HepG2 (cell line): Measurements from ENCODE around the gene GRIK4. TPM values are rescaled to one million over a fixed set of nuclear protein-coding genes. Genes with fewer than 3 reads are reported as not detected.

Source experiments
- ATAC-seq: fragments of 200-7000 bp; cut with Tn5 transposase; 3 replicates; pipeline ENCODE4 v1.9.1; 2020; ENCODE audit warnings: mild to moderate bottlenecking, moderate library complexity
- BruUV-seq: library from RNA; stranded (reverse); fragments of 400-500 nt; replicated peaks from 2 replicates; lab custom pipeline; 2021; lab: Mats Ljungman, UMichigan
- CTCF ChIA-PET: fragments of 300-600 bp; formaldehyde crosslinking; extraction: SDS; loops from one replicate; lab custom pipeline; 2021; ENCODE audit warnings: low total read pairs, inconsistent platforms, low intra/inter-chr PET ratio; lab: Yijun Ruan, JAX
- POLR2A ChIA-PET: fragments of 350-600 bp; sonication (Branson Sonifier 250); formaldehyde crosslinking; loops from one replicate; lab custom pipeline; 2020; ENCODE audit warnings: antibody characterized with exemption, inconsistent platforms; lab: Yijun Ruan, JAX
- DNase-seq: peaks from one replicate; pipeline ENCODE4 v3.0.0-alpha.2; 2015; ENCODE audit warnings: low spot score
- FAIRE-seq: peaks from 3 replicates; lab custom pipeline; 2011; peaks lifted over from hg19 to GRCh38; lab: Jason Lieb, UNC
- H2AFZ ChIP-seq: one replicate; pipeline ENCODE4 v1.6.1; 2011; ENCODE audit warnings: low read length, inconsistent platforms
- H3K27ac ChIP-seq: fragments of 300-600 bp; 3 replicates; pipeline ENCODE4 v1.8.0; 2011; ENCODE audit warnings: mixed run types, mild to moderate bottlenecking, mixed read lengths, low read length, inconsistent platforms; ENCODE audit not compliant: insufficient read depth; ENCODE audit errors: extremely low read length
- H3K27me3 ChIP-seq, 2 experiments: fragments of 200-600 bp in 1 of 2; 2 replicates in 1 of 2; 3 replicates in 1 of 2; pipeline versions ENCODE4 v1.6.0 to v1.8.0; 2011; ENCODE audit warnings: low read length in 2 of 2, mild to moderate bottlenecking in 2 of 2, moderate library complexity in 2 of 2, inconsistent platforms in 1 of 2; ENCODE audit not compliant: insufficient read depth in 2 of 2, control insufficient read depth in 1 of 2
- H3K36me3 ChIP-seq, 2 experiments: fragments of 200-600 bp in 1 of 2; replicated peaks in 1 of 2; 2 replicates in 1 of 2; 3 replicates in 1 of 2; pipeline versions ENCODE4 v1.5.1 to v1.8.0; 2011; ENCODE audit warnings: low read length in 2 of 2, inconsistent platforms in 1 of 2; ENCODE audit not compliant: insufficient read depth in 2 of 2, control insufficient read depth in 1 of 2
- H3K4me1 ChIP-seq: 2 replicates; pipeline ENCODE4 v1.5.1; 2012; ENCODE audit warnings: low read length, inconsistent platforms; ENCODE audit not compliant: insufficient read depth
- H3K4me2 ChIP-seq: 2 replicates; pipeline ENCODE4 v1.6.0; 2011; ENCODE audit warnings: low read depth, low read length, inconsistent platforms
- H3K4me3 ChIP-seq, 3 experiments: fragments of 200-600 bp in 1 of 3; sonication (generic), shearing (Covaris generic) in 1 of 3; replicated peaks in 1 of 3; 2 replicates each; pipeline ENCODE4 v1.5.1; 2011 to 2016; ENCODE audit warnings: low read length in 3 of 3, inconsistent platforms in 2 of 3, low read depth in 2 of 3, mild to moderate bottlenecking in 2 of 3, control low read depth in 1 of 3, mixed read lengths in 1 of 3; ENCODE audit not compliant: insufficient read depth in 1 of 3
- H3K79me2 ChIP-seq: one replicate; pipeline ENCODE4 v1.6.1; 2011; ENCODE audit warnings: low read length, inconsistent platforms; ENCODE audit not compliant: insufficient read depth
- H3K9ac ChIP-seq: 2 replicates; pipeline ENCODE4 v1.6.0; 2011; ENCODE audit warnings: mild to moderate bottlenecking, low read depth, low read length, inconsistent platforms; ENCODE audit not compliant: insufficient read depth
- H3K9me3 ChIP-seq: 2 replicates; pipeline ENCODE4 v1.5.1; 2012; ENCODE audit warnings: mild to moderate bottlenecking, low read length
- H4K20me1 ChIP-seq: 2 replicates; pipeline ENCODE4 v1.6.0; 2011; ENCODE audit warnings: inconsistent platforms, mild to moderate bottlenecking, low read length, moderate library complexity; ENCODE audit not compliant: insufficient read depth
- ARID5B ChIP-seq: IDR thresholded peaks from 2 replicates; pipeline ENCODE4 v1.4.0; 2020; ENCODE audit warnings: mild to moderate bottlenecking, missing genetic modification reagents
- CENPT ChIP-seq: sonication (generic); formaldehyde crosslinking; IDR thresholded peaks from 2 replicates; pipeline ENCODE4 v1.8.0; 2022; ENCODE audit warnings: low read depth, mild to moderate bottlenecking, moderate library complexity, missing genetic modification reagents
- CTCF ChIP-seq: sonication (generic); formaldehyde crosslinking; IDR thresholded peaks from 2 replicates; pipeline ENCODE4 v1.5.0; 2020; ENCODE audit warnings: mild to moderate bottlenecking, missing genetic modification reagents, moderate library complexity
- RAD21 ChIP-seq: fragments of 450-650 bp; formaldehyde crosslinking; IDR thresholded peaks from 2 replicates; pipeline ENCODE4 v1.5.0; 2020; ENCODE audit warnings: mild to moderate bottlenecking
- SMC3 ChIP-seq: IDR thresholded peaks from 2 replicates; pipeline ENCODE4 v1.6.1; 2011; ENCODE audit warnings: low read length, improper control_type of control experiment
- STAG1 ChIP-seq: sonication (generic); formaldehyde crosslinking; IDR thresholded peaks from 2 replicates; pipeline ENCODE4 v1.4.0; 2020; ENCODE audit warnings: missing genetic modification reagents
- XRCC5 ChIP-seq: fragments of 200-400 bp; formaldehyde crosslinking; optimal IDR thresholded peaks from 2 replicates; pipeline ENCODE3; 2017; ENCODE audit warnings: mild to moderate bottlenecking, low read length
- WGBS: methylation state at CpG from one replicate; pipeline ENCODE4 v1.1.6; 2017; ENCODE audit warnings: low lambda C conversion rate; 5-methylcytosine and 5-hydroxymethylcytosine counted together
- in situ Hi-C: cut with HindIII; loops from 2 replicates; pipeline ENCODE4 v1.10.0; 2017; ENCODE audit warnings: low pct_unique_long_range_greater_than_20kb; ENCODE audit not compliant: extremely low pct_ligation_motif_present
- intact Hi-C: fragments of 100-400 bp; cut with micrococcal nuclease; formaldehyde crosslinking; loops from one replicate; pipeline ENCODE4 v1.10.0; 2022; ENCODE audit not compliant: unreplicated experiment
- polyA plus RNA-seq, 8 experiments: library from polyadenylated mRNA; depleted of rRNA in 3 of 8; stranded (reverse) in 7 of 8; unstranded in 1 of 8; fragments of >200 nt; fragmentation: Illumina TruSeq in 4 of 8; extraction: Trizol in 4 of 8; gene quantifications; 2 replicates each; pipeline versions ENCODE4 v1.2.1 to v1.2.3, GENCODE V29; 2011 to 2016; ENCODE audit warnings: low read depth in 4 of 8, missing spikeins in 1 of 8, mixed read lengths in 1 of 8; ENCODE audit not compliant: insufficient read depth in 1 of 8
- total RNA-seq, 5 experiments: library from RNA; depleted of rRNA; stranded (reverse); fragments of >200 nt; fragmentation: Illumina TruSeq; extraction: Trizol; gene quantifications; 2 replicates each; pipeline ENCODE4 v1.2.3, GENCODE V29; 2016; ENCODE audit warnings: low read depth in 1 of 5

GRIK4 gene
- total and polyA plus RNA-seq, 2 of the 13 experiments (the other 11 are each of a cell fraction or from before 2014, with no cell fraction given), result 0.04 to 0.07 TPM

- POLR2A ChIA-PET, result no interaction called here
- no peak overlapping the region for H2AFZ ChIP-seq
- H3K9me3 ChIP-seq, result no peaks in the 10 kb centered on the region
- H3K4me2 ChIP-seq, result no peak overlapping the region
- H3K36me3 ChIP-seq, result no peaks in the 10 kb centered on the region
- no peaks in the 10 kb centered on the region for H3K79me2 ChIP-seq
- in situ Hi-C loops (no loop called here), intact Hi-C loops (no loop called here)
- no peak for ATAC-seq
- no peaks in the 10 kb centered on the region; a peak in 3 of 5 replicates for H3K27me3 ChIP-seq
- no peak for FAIRE-seq
- H3K9ac ChIP-seq, result no peak overlapping the region
- no peak overlapping the region for H3K27ac ChIP-seq
- DNase-seq, result no peak
- 0 out of 2 replicates have a peak, but pooled peaks cover 4% of the 10 kb centered on the region for H3K4me1 ChIP-seq
- 9% methylated on average over 2 of the region's 2 CpGs for WGBS
- no peaks in the 10 kb centered on the region for H4K20me1 ChIP-seq
- no peak for TF ChIP-seq CENPT (CRISPR knock-in tag)
- H3K4me3 ChIP-seq, result no peak overlapping the region
- BruUV-seq, result no TSS peak
- CTCF ChIA-PET, result no interaction called here
Observed at GRCh38 chr11:120663142-120663541, 151.6 kb downstream of the GRIK4 start.

- Histone ChIP-seq H3K9me3 (no peaks in the 10 kb centered on the region), H3K27ac (no peak overlapping the region), H3K4me2 (no peak overlapping the region), H3K79me2 (no peaks in the 10 kb centered on the region), H2AFZ (no peak overlapping the region), H4K20me1 (no peaks in the 10 kb centered on the region), H3K27me3 (no peaks in the 10 kb centered on the region; a peak in 1 of 5 replicates), H3K9ac (no peak overlapping the region)
- no TSS peak for BruUV-seq
- in situ Hi-C loops, result no loop called here
- WGBS, result 25% methylated on average over 9 of the region's 10 CpGs
- TF ChIP-seq RAD21 (CRISPR knock-in tag) (peak; percentile 35; the same call in 1 of the 2 replicates), SMC3 (peak; percentile 85), STAG1 (CRISPR knock-in tag) (peak; percentile 87), XRCC5 (peak; percentile 44), CTCF (CRISPR knock-in tag) (peak; percentile 73), ARID5B (CRISPR knock-in tag) (no peak)
- TF ChIP-seq, all 625 proteins: peak for 5
- ATAC-seq, result peak; percentile 77
- Histone ChIP-seq H3K36me3 (no peaks in the 10 kb centered on the region), H3K4me3 (no peak overlapping the region), H3K4me1 (0 out of 2 replicates have a peak, but pooled peaks cover 4% of the 10 kb centered on the region)
- ChIA-PET CTCF (interaction anchor here (1.2 to 2.0 kb wide), 2 partner anchors 19 to 136 kb away, joined by 3 to 13 read pairs; no protein-coding TSS in a partner anchor), POLR2A (interaction anchor here (1.1 kb wide), 1 partner anchor 19 kb away, joined by 3 read pairs; no protein-coding TSS in a partner anchor)
- intact Hi-C loops, result loop anchor here (1.0 kb wide), 2 partner anchors 8 to 19 kb away; no protein-coding TSS in a partner anchor
- peak; percentile 23 for DNase-seq
- FAIRE-seq, result no peak
Observed at GRCh38 chr11:120666121-120666639, 154.6 kb downstream of the GRIK4 start.
